Measurements from ENCODE around the gene SUSD1. TPM values are rescaled to one million over a fixed set of nuclear protein-coding genes. Genes with fewer than 3 reads are reported as not detected.

The SUSD1 gene
- total and polyA plus RNA-seq, 4 donors, result 1.2 to 19.0 (median 3.2) TPM

DNA sequence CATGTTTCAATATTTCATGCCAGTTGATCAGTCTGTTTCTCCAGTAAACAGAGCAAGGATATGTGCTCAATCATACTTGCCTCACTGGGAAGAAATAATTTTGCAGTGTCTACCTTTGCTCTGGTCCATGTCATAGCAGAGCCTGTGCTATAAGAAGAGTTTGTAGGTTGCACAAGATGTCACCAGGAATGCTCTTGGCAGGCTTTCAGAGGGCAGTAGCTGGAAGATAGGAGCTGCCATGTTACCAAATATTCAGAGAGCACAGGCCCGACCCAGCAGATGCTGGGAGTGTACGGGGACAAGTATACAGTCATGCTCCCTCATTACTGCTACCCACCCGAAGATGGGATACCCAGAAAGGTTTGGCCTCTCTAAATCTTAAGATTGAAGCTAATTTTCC is 175.8 kb downstream of the SUSD1 start:
- DNase-seq (ENCODE audit: low spot score), result no peak
- H3K9ac ChIP-seq (ENCODE audit: low read depth in 1 of 2, low read length in 2 of 2), result no peak overlapping the region
- TF ChIP-seq MAX (IDR thresholded peaks at IDR 0.05) (no peak), EGR1 (IDR thresholded peaks at IDR 0.05; ENCODE audit: low read depth in 2 of 2) (no peak), GABPA (IDR thresholded peaks at IDR 0.05 in 1 of 2, conservative IDR thresholded peaks at IDR 0.05 in 1 of 2) (no peak), FOXA2 (IDR thresholded peaks at IDR 0.05) (no peak), YY1 (IDR thresholded peaks at IDR 0.05) (no peak), JUND (IDR thresholded peaks at IDR 0.05) (no peak), NR2F2 (IDR thresholded peaks at IDR 0.05) (no peak), ZBTB33 (IDR thresholded peaks at IDR 0.05) (no peak), FOXA1 (IDR thresholded peaks at IDR 0.05) (no peak), ATF3 (IDR thresholded peaks at IDR 0.05) (no peak), CTCF (IDR thresholded peaks at IDR 0.05; ENCODE audit: low read depth, low read length, missing input control) (no peak)
- H3K4me3 ChIP-seq (ENCODE audit: low read depth in 1 of 3, low read length in 3 of 3), result no peak overlapping the region
- H3K4me1 ChIP-seq (ENCODE audit: control insufficient read depth in 4 of 4, insufficient read depth in 4 of 4, low read length in 3 of 4), result no peaks in the 10 kb centered on the region
- 79% methylated on average over 3 of the region's 3 CpGs for WGBS
- H3K27ac ChIP-seq (ENCODE audit: low read depth in 1 of 2, low read length in 2 of 2), result no peak overlapping the region
- H3K9me3 ChIP-seq (ENCODE audit: control insufficient read depth in 4 of 4, low read length in 3 of 4), result no peaks in the 10 kb centered on the region
- no peaks in the 10 kb centered on the region for H3K36me3 ChIP-seq (ENCODE audit: control insufficient read depth in 4 of 4, insufficient read depth in 3 of 4, low read depth in 1 of 4, low read length in 3 of 4)
- no peaks in the 10 kb centered on the region for H3K27me3 ChIP-seq (ENCODE audit: control insufficient read depth in 4 of 4, insufficient read depth in 4 of 4, low read length in 3 of 4)

DNA sequence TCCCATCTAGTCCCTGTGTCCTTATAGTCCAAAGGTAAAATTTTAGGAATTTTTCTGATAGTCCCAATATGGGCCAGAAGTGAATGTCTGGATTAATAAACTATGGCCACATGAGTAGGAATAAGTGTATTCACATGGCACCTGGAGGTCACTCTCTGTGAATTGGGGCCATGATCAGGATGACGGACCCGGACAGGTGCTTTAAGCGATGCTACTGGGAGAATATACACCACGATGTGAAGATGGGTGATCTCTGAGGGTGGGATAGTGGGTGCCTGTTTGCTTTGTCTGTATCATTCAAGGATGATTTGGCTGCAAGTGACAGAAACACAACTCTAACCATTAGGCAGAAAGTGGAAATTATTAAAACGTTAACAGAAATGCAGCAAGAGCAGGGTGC is 177.3 kb downstream of the SUSD1 start:
- Histone ChIP-seq H3K9ac (ENCODE audit: low read depth in 1 of 2, low read length in 2 of 2) (no peak overlapping the region), H3K9me3 (ENCODE audit: control insufficient read depth in 4 of 4, low read length in 3 of 4) (no peaks in the 10 kb centered on the region), H3K4me3 (ENCODE audit: low read depth in 1 of 3, low read length in 3 of 3) (no peak overlapping the region), H3K27ac (ENCODE audit: low read depth in 1 of 2, low read length in 2 of 2) (no peak overlapping the region), H3K27me3 (ENCODE audit: control insufficient read depth in 4 of 4, insufficient read depth in 4 of 4, low read length in 3 of 4) (no peaks in the 10 kb centered on the region), H3K4me1 (ENCODE audit: control insufficient read depth in 4 of 4, insufficient read depth in 4 of 4, low read length in 3 of 4) (peaks cover 0 to 3% (median 1%) of the 10 kb centered on the region in 4 donors), H3K36me3 (ENCODE audit: control insufficient read depth in 4 of 4, insufficient read depth in 3 of 4, low read depth in 1 of 4, low read length in 3 of 4) (no peaks in the 10 kb centered on the region)
- TF ChIP-seq JUND (IDR thresholded peaks at IDR 0.05), result no peak
- no peak for TF ChIP-seq YY1 (IDR thresholded peaks at IDR 0.05)
- no peak for TF ChIP-seq CTCF (IDR thresholded peaks at IDR 0.05; ENCODE audit: low read depth, low read length, missing input control)
- no peak for TF ChIP-seq GABPA (IDR thresholded peaks at IDR 0.05 in 1 of 2, conservative IDR thresholded peaks at IDR 0.05 in 1 of 2)
- TF ChIP-seq FOXA1 (IDR thresholded peaks at IDR 0.05), result no peak
- TF ChIP-seq EGR1 (IDR thresholded peaks at IDR 0.05; ENCODE audit: low read depth in 2 of 2), result no peak
- no peak for TF ChIP-seq TAF1 (conservative IDR thresholded peaks at IDR 0.05)
- no peak for TF ChIP-seq NR2F2 (IDR thresholded peaks at IDR 0.05)
- no peak for TF ChIP-seq ZBTB33 (IDR thresholded peaks at IDR 0.05)
- 92% methylated on average over 5 of the region's 5 CpGs for WGBS
- no peak for DNase-seq (ENCODE audit: low spot score)

All from liver (tissue), 9 donors.